Thyroid gland (tissue), 4 donors: Measurements from ENCODE around the gene WWTR1.

Source experiments
- POLR2A ChIP-seq, 2 donors: fragments of 450-650 bp; IDR thresholded peaks; one replicate each; pipeline ENCODE4 v1.6.1; 2017; ENCODE audit warnings: antibody characterized with exemption in 2 of 2, mild to moderate bottlenecking in 2 of 2, moderate library complexity in 1 of 2
- TF ChIP-seq, protein P1 (sequence below), 6 experiments: fragments of 200-600 bp in 3 of 6; fragments of 450-650 bp in 3 of 6; sonication (generic) in 3 of 6; IDR thresholded peaks; one replicate each; pipeline ENCODE4 v1.5.1; 2016 to 2019; ENCODE audit warnings: antibody characterized with exemption in 6 of 6, mild to moderate bottlenecking in 2 of 6, inconsistent platforms in 1 of 6, moderate library complexity in 1 of 6

DNA sequence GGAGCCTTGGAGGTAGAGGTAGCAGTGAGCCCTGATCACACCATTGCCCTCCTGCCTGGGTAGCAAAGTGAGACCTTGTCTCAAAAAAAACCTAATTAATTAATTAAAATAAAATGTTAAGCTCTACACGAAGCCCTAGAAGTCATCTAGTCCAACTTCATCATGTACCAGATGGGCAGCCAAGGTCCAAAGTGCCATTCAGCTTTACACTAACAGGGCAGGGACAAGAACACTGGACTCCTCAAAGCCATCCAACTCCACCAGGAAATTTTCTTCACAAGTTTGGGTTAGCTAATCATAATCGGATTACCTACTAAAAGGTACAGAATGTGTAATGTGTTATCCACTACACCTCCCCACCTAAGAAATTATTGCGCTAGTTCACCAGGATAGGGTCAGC, 48.8 kb downstream of the WWTR1 start:
- TF ChIP-seq, protein P1, sequence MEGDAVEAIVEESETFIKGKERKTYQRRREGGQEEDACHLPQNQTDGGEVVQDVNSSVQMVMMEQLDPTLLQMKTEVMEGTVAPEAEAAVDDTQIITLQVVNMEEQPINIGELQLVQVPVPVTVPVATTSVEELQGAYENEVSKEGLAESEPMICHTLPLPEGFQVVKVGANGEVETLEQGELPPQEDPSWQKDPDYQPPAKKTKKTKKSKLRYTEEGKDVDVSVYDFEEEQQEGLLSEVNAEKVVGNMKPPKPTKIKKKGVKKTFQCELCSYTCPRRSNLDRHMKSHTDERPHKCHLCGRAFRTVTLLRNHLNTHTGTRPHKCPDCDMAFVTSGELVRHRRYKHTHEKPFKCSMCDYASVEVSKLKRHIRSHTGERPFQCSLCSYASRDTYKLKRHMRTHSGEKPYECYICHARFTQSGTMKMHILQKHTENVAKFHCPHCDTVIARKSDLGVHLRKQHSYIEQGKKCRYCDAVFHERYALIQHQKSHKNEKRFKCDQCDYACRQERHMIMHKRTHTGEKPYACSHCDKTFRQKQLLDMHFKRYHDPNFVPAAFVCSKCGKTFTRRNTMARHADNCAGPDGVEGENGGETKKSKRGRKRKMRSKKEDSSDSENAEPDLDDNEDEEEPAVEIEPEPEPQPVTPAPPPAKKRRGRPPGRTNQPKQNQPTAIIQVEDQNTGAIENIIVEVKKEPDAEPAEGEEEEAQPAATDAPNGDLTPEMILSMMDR (IDR thresholded peaks at IDR 0.05) = no peak
- TF ChIP-seq POLR2A (IDR thresholded peaks at IDR 0.05) = no peak
